GM10266 (cell line): Measurements from ENCODE around the gene HS6ST1.

ENCODE experiments used
- DNase-seq: peaks from one replicate; pipeline ENCODE4 v3.0.0; 2012; ENCODE audit errors: extremely low spot score
- TF ChIP-seq, protein P1 (sequence below): IDR thresholded peaks from 2 replicates; pipeline ENCODE4 v1.5.1; 2012; ENCODE audit warnings: mild to moderate bottlenecking, low read depth; ENCODE audit not compliant: control insufficient read depth, insufficient read depth; ENCODE audit errors: missing control alignments

Gene HS6ST1

GRCh38 chr2:128217671-128218070 lies 101.0 kb downstream of the HS6ST1 start:
- no peak for DNase-seq

DNA sequence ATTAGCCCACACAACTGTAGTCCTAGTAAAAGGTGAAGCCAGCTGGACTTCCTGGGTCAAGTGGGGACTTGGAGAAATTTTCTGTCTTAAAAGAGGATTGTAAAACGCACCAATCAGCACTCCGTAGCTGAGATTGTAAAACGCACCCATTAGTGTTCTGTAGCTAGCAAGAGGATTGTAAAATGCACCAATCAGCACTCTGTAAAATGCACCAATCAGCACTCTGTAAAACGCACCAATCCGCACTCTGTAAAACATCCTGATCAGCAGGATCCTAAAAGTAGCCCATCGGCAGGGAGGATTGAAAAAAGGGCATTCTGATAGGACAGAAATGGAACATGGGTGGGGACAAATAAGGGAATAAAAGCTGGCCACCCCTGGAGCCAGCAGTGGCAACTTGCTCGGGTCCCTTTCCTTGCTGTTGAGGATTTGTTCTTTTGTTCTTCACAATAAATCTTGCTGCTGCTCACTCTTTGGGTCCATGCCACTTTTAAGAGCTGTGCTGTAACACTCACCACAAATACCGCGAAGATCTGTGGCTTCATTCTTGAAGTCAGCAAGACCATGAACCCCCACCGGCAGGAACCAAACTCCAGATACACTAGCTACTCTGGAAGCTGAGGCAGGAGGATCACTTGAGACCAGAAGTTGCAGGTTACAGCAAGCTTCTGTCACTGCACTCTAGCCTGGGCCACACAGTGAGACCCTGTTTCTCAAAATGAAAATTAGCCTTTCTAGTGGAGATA lies 102.6 kb downstream of the HS6ST1 start:
- TF ChIP-seq, protein P1, sequence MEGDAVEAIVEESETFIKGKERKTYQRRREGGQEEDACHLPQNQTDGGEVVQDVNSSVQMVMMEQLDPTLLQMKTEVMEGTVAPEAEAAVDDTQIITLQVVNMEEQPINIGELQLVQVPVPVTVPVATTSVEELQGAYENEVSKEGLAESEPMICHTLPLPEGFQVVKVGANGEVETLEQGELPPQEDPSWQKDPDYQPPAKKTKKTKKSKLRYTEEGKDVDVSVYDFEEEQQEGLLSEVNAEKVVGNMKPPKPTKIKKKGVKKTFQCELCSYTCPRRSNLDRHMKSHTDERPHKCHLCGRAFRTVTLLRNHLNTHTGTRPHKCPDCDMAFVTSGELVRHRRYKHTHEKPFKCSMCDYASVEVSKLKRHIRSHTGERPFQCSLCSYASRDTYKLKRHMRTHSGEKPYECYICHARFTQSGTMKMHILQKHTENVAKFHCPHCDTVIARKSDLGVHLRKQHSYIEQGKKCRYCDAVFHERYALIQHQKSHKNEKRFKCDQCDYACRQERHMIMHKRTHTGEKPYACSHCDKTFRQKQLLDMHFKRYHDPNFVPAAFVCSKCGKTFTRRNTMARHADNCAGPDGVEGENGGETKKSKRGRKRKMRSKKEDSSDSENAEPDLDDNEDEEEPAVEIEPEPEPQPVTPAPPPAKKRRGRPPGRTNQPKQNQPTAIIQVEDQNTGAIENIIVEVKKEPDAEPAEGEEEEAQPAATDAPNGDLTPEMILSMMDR: no peak
- DNase-seq: no peak

More at GRCh38 chr2:128217671-128218070, 101.0 kb downstream of the HS6ST1 start:
- TF ChIP-seq, protein P1: no peak
